Hepatocyte (in vitro differentiated cells): Measurements from ENCODE around the gene LIMS1. TPM values are rescaled to one million over a fixed set of nuclear protein-coding genes. Genes with fewer than 3 reads are reported as not detected.

Source experiments
- DNase-seq: peaks from one replicate; pipeline ENCODE4 v3.0.0-alpha.2; 2016; ENCODE audit warnings: low spot score
- H2AFZ ChIP-seq: fragments of 200-600 bp; sonication (generic); 2 replicates; pipeline ENCODE4 v1.6.0; 2016; ENCODE audit warnings: antibody characterized with exemption, mild to moderate bottlenecking
- H3K27ac ChIP-seq: fragments of 200-600 bp; sonication (generic); 2 replicates; pipeline ENCODE4 v1.5.1; 2016; ENCODE audit warnings: mild to moderate bottlenecking
- H3K27me3 ChIP-seq: fragments of 200-600 bp; sonication (generic); 2 replicates; pipeline ENCODE4 v1.6.1; 2016
- H3K36me3 ChIP-seq: fragments of 200-600 bp; sonication (generic); replicated peaks from 2 replicates; pipeline ENCODE4 v1.5.1; 2016; ENCODE audit warnings: low read depth; ENCODE audit not compliant: insufficient read depth
- H3K4me1 ChIP-seq: fragments of 200-600 bp; sonication (generic); 2 replicates; pipeline ENCODE4 v1.5.1; 2016; ENCODE audit warnings: mild to moderate bottlenecking, moderate library complexity; ENCODE audit not compliant: insufficient read depth
- H3K4me2 ChIP-seq: fragments of 200-600 bp; sonication (generic); 2 replicates; pipeline ENCODE4 v1.6.0; 2016
- H3K4me3 ChIP-seq: fragments of 200-600 bp; sonication (generic); 2 replicates; pipeline ENCODE4 v1.5.1; 2016; ENCODE audit warnings: mild to moderate bottlenecking
- H3K79me2 ChIP-seq: fragments of 200-600 bp; sonication (generic); 2 replicates; pipeline ENCODE4 v1.6.0; 2017; ENCODE audit warnings: mild to moderate bottlenecking
- H3K9me2 ChIP-seq: fragments of 200-600 bp; sonication (generic); replicated peaks from 2 replicates; pipeline ENCODE4 v1.6.0; 2017; ENCODE audit warnings: mild to moderate bottlenecking; ENCODE audit not compliant: insufficient read depth
- H3K9me3 ChIP-seq: fragments of 200-600 bp; sonication (generic); 2 replicates; pipeline ENCODE4 v1.5.1; 2016; ENCODE audit warnings: low read depth, mild to moderate bottlenecking
- H4K20me1 ChIP-seq: fragments of 200-600 bp; sonication (generic); 2 replicates; pipeline ENCODE4 v1.6.0; 2016; ENCODE audit warnings: mild to moderate bottlenecking; ENCODE audit not compliant: insufficient read depth, poor library complexity, severe bottlenecking
- EZH2 ChIP-seq: fragments of 200-600 bp; sonication (generic); IDR thresholded peaks from 2 replicates; pipeline ENCODE4 v1.6.1; 2016; ENCODE audit warnings: antibody characterized with exemption, mild to moderate bottlenecking, borderline replicate concordance
- EZH2phosphoT487 ChIP-seq: fragments of 200-600 bp; sonication (generic); IDR thresholded peaks from one replicate; pipeline ENCODE4 v1.6.1; 2018; ENCODE audit warnings: antibody characterized with exemption, mild to moderate bottlenecking, low read depth, moderate library complexity; ENCODE audit not compliant: unreplicated experiment, severe bottlenecking
- WGBS: methylation state at CpG from one replicate; pipeline ENCODE4 v1.1.6; 2016; ENCODE audit warnings: low lambda C conversion rate; ENCODE audit errors: missing lambda C conversion rate; 5-methylcytosine and 5-hydroxymethylcytosine counted together
- polyA plus RNA-seq: library from polyadenylated mRNA; unstranded; fragments of >200 nt; fragmentation: Nextera tagmentation; extraction: Ambion mirVana; gene quantifications from 2 replicates; pipeline ENCODE4 v1.2.1, GENCODE V29; 2016
- total RNA-seq: library from RNA; depleted of rRNA; stranded (reverse); fragments of >200 nt; gene quantifications from 2 replicates; pipeline ENCODE4 v1.2.3, GENCODE V29; 2014
- TF ChIP-seq, protein P1 (sequence below): fragments of 200-600 bp; sonication (generic); IDR thresholded peaks from 2 replicates; pipeline ENCODE4 v1.5.1; 2016; ENCODE audit warnings: antibody characterized with exemption, mild to moderate bottlenecking; ENCODE audit not compliant: poor library complexity

The LIMS1 gene
- total and polyA plus RNA-seq, 2 experiments from 2014 or later = 40.0 to 102 TPM

DNA sequence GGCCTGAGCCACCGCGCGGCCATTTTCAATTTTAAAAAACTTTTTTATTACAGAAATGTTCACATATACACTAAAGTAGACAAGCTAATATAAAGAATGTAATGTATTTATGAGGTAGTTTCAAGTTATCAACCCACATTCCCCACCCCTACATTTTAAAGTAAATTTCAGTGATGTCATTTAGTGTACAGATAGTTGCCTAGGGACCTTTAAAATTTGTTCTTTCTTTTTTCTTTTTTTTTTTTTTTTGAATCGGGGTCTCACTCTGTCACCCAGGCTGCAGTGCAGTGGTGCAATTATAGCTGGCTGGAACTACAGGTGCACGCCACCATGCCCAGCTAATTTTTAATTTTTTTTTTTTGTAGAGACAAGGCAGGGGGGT lies 2.6 kb upstream of the LIMS1 start:
- Histone ChIP-seq H3K36me3 (no peaks in the 10 kb centered on the region), H4K20me1 (peaks cover 17% of the 10 kb centered on the region), H3K27me3 (no peaks in the 10 kb centered on the region), H3K9me3 (no peaks in the 10 kb centered on the region), H3K4me2 (peak overlapping the region; percentile 68), H3K4me3 (no peak overlapping the region), H2AFZ (no peak overlapping the region), H3K27ac (no peak overlapping the region), H3K4me1 (peaks cover 13% of the 10 kb centered on the region), H3K79me2 (peaks cover 32% of the 10 kb centered on the region), H3K9me2 (no peaks in the 10 kb centered on the region)
- DNase-seq = no peak
- TF ChIP-seq EZH2 (no peak), EZH2phosphoT487 (no peak)
- TF ChIP-seq, protein P1, sequence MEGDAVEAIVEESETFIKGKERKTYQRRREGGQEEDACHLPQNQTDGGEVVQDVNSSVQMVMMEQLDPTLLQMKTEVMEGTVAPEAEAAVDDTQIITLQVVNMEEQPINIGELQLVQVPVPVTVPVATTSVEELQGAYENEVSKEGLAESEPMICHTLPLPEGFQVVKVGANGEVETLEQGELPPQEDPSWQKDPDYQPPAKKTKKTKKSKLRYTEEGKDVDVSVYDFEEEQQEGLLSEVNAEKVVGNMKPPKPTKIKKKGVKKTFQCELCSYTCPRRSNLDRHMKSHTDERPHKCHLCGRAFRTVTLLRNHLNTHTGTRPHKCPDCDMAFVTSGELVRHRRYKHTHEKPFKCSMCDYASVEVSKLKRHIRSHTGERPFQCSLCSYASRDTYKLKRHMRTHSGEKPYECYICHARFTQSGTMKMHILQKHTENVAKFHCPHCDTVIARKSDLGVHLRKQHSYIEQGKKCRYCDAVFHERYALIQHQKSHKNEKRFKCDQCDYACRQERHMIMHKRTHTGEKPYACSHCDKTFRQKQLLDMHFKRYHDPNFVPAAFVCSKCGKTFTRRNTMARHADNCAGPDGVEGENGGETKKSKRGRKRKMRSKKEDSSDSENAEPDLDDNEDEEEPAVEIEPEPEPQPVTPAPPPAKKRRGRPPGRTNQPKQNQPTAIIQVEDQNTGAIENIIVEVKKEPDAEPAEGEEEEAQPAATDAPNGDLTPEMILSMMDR = no peak
- WGBS = 94% methylated on average over 5 of the region's 5 CpGs

DNA sequence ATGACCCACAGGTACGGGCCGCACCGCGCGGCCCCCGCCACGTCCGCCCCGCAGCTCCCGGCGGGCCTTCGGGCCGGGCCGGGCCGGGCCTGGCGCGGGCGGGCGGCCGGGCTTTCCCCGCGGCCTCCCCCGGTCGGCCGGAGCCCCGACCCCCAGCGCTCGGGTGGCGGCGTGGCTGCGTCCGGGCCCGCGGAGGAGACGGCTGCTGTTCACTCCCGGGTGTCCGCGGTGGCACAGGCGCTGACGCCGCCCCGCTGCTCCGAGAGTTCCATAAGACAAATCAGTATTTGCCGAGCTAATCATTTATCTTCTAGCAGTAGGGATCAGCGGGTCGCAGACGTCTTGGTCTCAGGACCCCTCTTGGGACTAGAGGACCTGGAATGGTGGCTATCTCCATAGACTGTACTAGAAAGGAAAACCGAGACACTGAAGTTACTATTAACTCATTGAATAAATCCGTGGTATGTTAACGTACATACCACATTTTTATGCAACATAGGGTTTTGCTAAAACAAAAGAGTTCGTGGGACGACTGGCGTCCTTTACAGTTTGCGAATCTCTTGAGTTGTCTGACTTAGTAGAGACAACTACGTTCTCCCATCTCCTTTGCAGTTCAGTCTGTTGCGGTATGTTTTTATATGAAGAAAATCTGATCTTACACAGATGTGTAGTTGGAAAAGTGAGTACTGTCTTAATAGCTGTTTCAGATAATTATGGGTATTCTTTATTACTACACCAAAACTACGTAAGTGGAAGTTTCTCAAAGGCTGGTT lies 500 bp downstream of the LIMS1 start:
- Histone ChIP-seq H3K36me3 (no peaks in the 10 kb centered on the region), H2AFZ (peak overlapping the region; percentile 33), H3K4me2 (peak overlapping the region; percentile 89), H3K9me2 (no peaks in the 10 kb centered on the region), H3K4me3 (peak overlapping the region; percentile 47), H4K20me1 (peaks cover 45% of the 10 kb centered on the region), H3K79me2 (peaks cover 63% of the 10 kb centered on the region), H3K4me1 (peaks cover 23% of the 10 kb centered on the region), H3K27ac (peak overlapping the region; percentile 93), H3K9me3 (no peaks in the 10 kb centered on the region), H3K27me3 (no peaks in the 10 kb centered on the region)
- under 1% methylated on average over 34 of the region's 57 CpGs for WGBS
- DNase-seq = peak; percentile 60
- TF ChIP-seq, protein P1 = no peak

DNA sequence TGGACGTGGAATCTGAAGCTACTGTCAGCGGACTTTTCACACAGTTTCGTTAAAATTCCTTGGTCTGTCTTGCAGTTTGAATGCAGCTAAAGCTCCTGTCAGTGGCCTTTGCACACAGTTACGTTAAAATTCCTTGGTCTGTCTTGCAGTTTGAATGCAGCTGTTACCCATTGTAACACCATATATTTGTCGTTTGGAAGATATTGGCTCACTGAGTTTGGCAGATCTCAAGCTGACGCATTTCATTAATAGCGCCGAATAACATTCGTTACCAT lies 1.0 kb downstream of the LIMS1 start:
- H3K27ac ChIP-seq = peak overlapping the region; percentile 93
- peaks cover 25% of the 10 kb centered on the region for H3K4me1 ChIP-seq
- TF ChIP-seq EZH2 = no peak
- TF ChIP-seq EZH2phosphoT487 = no peak
- TF ChIP-seq, protein P1 = no peak
- no peaks in the 10 kb centered on the region for H3K27me3 ChIP-seq
- H3K9me2 ChIP-seq = no peaks in the 10 kb centered on the region
- peak overlapping the region; percentile 41 for H3K4me3 ChIP-seq
- H3K4me2 ChIP-seq = peak overlapping the region; percentile 89
- no peaks in the 10 kb centered on the region for H3K36me3 ChIP-seq
- peaks cover 68% of the 10 kb centered on the region for H3K79me2 ChIP-seq
- WGBS = 23% methylated on average over 9 of the region's 9 CpGs
- peaks cover 45% of the 10 kb centered on the region for H4K20me1 ChIP-seq
- H2AFZ ChIP-seq = peak overlapping the region; percentile 33
- peak; percentile 19 for DNase-seq
- H3K9me3 ChIP-seq = no peaks in the 10 kb centered on the region
